LNCaP clone FGC (cell line): ENCODE data around the gene ADARB2.

Experiments
- DNase-seq: peaks from one replicate; pipeline ENCODE4 v3.0.0-alpha.2; 2011; ENCODE audit warnings: low read depth
- H3K4me3 ChIP-seq: 2 replicates; pipeline ENCODE4 v1.5.1; 2011; ENCODE audit warnings: mild to moderate bottlenecking, low read depth, low read length, control low read depth
- CTCF ChIP-seq: IDR thresholded peaks from 2 replicates; pipeline ENCODE4 v1.5.1; 2012; ENCODE audit warnings: mild to moderate bottlenecking; ENCODE audit not compliant: control insufficient read depth, insufficient read depth; ENCODE audit errors: extremely low read depth

ADARB2 gene

GRCh38 chr10:1360558-1361164 is 376.7 kb downstream of the ADARB2 start:
- no peak for DNase-seq
- no peak for TF ChIP-seq CTCF
- no peak overlapping the region for H3K4me3 ChIP-seq

- TF ChIP-seq CTCF = peak; percentile 37; the same call in 1 of the 2 replicates
- no peak for DNase-seq
- no peak overlapping the region for H3K4me3 ChIP-seq
These were observed 377.2 kb downstream of the ADARB2 start for GRCh38 chr10:1360011-1360557.

- no peak for TF ChIP-seq CTCF
- DNase-seq = no peak
- H3K4me3 ChIP-seq = no peak overlapping the region
These were observed 377.7 kb downstream of the ADARB2 start for GRCh38 chr10:1359626-1359955.

DNA sequence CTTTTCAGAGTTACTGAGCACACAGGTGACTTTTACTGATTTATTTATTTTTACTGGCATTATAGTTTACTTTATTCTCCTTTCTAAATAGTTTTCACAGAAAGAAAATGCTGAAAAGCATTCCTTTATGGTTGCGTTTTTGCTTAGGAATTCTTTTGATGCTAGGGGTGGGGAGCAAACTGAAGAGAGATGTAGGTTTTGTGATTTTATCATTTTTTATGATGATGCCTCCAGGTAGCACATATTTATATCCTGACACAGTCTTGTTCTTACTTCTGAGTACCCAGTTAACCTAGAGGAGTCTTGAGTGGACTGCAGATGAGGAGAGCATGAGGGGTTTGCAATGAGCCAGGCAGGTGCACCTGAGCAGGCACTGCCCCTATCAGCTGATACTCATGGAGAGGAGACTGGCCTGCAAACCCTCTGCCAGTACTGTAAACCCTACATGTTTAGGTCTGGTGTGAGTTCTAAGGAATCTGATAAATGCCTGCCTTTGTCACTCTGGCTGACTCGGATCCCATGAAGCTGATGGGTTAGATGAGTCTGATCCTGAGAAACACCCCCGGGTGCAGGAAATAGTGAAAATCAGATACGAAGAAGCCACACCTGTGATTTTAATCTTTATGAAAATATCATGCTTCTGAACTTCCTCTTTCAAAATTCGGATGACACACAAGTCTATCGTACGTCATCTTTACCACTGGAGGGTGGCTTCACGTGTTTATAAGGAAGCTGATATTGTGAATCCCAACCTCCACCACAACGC is 378.3 kb downstream of the ADARB2 start:
- TF ChIP-seq CTCF = no peak
- DNase-seq = no peak
- H3K4me3 ChIP-seq = no peak overlapping the region

DNA sequence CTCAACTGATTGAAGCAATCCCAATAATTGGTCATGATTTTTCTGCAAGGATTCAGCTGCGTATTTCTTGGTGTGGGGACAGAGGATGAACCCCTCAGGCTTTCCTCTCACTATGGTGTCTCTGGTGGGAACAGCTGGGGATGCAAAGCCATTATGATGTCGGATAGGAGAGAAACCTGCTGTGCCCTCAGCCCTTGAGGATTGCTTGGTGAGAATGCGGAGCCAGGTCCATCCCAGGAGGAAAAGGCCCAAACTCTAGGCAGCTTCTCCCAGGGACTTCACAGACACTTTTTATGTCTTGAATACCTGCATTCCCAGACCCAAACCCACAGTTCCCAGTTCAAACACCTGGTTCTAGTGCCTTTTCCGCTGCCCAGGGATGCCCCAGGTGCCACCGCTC is 379.2 kb downstream of the ADARB2 start:
- TF ChIP-seq CTCF = no peak
- no peak overlapping the region for H3K4me3 ChIP-seq
- no peak for DNase-seq

DNA sequence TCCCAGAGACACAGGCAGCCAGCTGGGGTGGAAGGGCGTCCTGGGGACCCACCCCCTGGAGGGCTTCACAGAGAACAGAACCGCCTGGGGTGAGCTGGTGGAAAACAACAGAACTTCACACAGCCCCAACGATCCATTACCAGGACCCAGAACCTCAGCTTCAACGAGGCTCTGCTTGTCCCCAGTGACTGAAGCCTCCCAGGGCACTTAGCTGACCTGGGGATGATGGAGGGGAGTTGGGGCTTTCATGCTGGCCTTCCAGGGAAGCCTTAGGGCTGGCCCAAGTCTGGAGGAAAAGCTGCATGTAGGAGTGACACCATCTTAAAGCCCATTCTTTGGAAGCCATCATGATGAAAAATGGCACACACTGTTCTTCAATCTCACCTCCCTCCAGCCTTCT is 381.0 kb downstream of the ADARB2 start:
- H3K4me3 ChIP-seq = no peak overlapping the region
- no peak for TF ChIP-seq CTCF
- no peak for DNase-seq
